GM12892 (cell line): ENCODE measurements around the gene JAKMIP1.
"Not testable (repeated sequence)": the region's sequence is repeated elsewhere in the genome, so short reads cannot be mapped to it uniquely, and the experiment has no call there.

Experiments
- DNase-seq: peaks from one replicate; pipeline ENCODE4 v3.0.0; 2011; ENCODE audit not compliant: insufficient read length
- FAIRE-seq: peaks from 2 replicates; lab custom pipeline; 2011; peaks lifted over from hg19 to GRCh38; lab: Jason Lieb, UNC
- POLR2A ChIP-seq: IDR thresholded peaks from 2 replicates; pipeline ENCODE4 v1.6.1; 2011; ENCODE audit warnings: low read depth, low read length, control low read depth
- POLR2AphosphoS5 ChIP-seq: IDR thresholded peaks from 2 replicates; pipeline ENCODE4 v1.6.1; 2011; ENCODE audit warnings: low read depth, low read length, control low read depth
- TAF1 ChIP-seq: IDR thresholded peaks from 2 replicates; pipeline ENCODE4 v1.6.1; 2011; ENCODE audit warnings: low read depth, mild to moderate bottlenecking, control low read depth, low read length, borderline replicate concordance

The JAKMIP1 gene

GRCh38 chr4:6148506-6149205 lies 51.7 kb downstream of the JAKMIP1 start:
- TF ChIP-seq TAF1, result no peak
- no peak for TF ChIP-seq POLR2AphosphoS5
- no peak for TF ChIP-seq POLR2A
- FAIRE-seq, result no peak
- DNase-seq, result no peak

GRCh38 chr4:6147441-6147840 lies 52.9 kb downstream of the JAKMIP1 start:
- FAIRE-seq, result no peak
- no peak for DNase-seq
- TF ChIP-seq POLR2A (no peak), POLR2AphosphoS5 (no peak), TAF1 (no peak)

GRCh38 chr4:6143603-6144181 lies 56.7 kb downstream of the JAKMIP1 start:
- no peak for FAIRE-seq

GRCh38 chr4:6142935-6143602 lies 57.3 kb downstream of the JAKMIP1 start:
- FAIRE-seq, result no peak
- TF ChIP-seq TAF1, result no peak
- TF ChIP-seq POLR2AphosphoS5, result no peak
- TF ChIP-seq POLR2A, result no peak
- no peak for DNase-seq

More at GRCh38 chr4:6143603-6144181, 56.7 kb downstream of the JAKMIP1 start:
- DNase-seq, result no peak
- TF ChIP-seq POLR2A, result no peak
- TF ChIP-seq TAF1, result no peak
- no peak for TF ChIP-seq POLR2AphosphoS5

- no peak for FAIRE-seq
- DNase-seq, result no peak
These were observed 57.8 kb downstream of the JAKMIP1 start for GRCh38 chr4:6142511-6142910.

GRCh38 chr4:6141554-6141953 lies 58.8 kb downstream of the JAKMIP1 start:
- DNase-seq, result no peak
- FAIRE-seq, result no peak
- TF ChIP-seq POLR2AphosphoS5, result no peak
- no peak for TF ChIP-seq TAF1
- TF ChIP-seq POLR2A, result no peak

More at GRCh38 chr4:6142511-6142910, 57.8 kb downstream of the JAKMIP1 start:
- no peak for TF ChIP-seq POLR2AphosphoS5
- TF ChIP-seq POLR2A, result no peak
- TF ChIP-seq TAF1, result no peak

GRCh38 chr4:6141021-6141420 lies 59.3 kb downstream of the JAKMIP1 start:
- not testable (repeated sequence) for DNase-seq, FAIRE-seq

- TF ChIP-seq POLR2AphosphoS5 (no peak), TAF1 (no peak), POLR2A (no peak)
- FAIRE-seq, result no peak
- DNase-seq, result no peak
These were observed 62.6 kb downstream of the JAKMIP1 start for GRCh38 chr4:6137747-6138135.

- TF ChIP-seq POLR2AphosphoS5 (no peak), POLR2A (no peak), TAF1 (no peak)
- no peak for FAIRE-seq
- no peak for DNase-seq
These were observed 63.2 kb downstream of the JAKMIP1 start for GRCh38 chr4:6137027-6137746.

- FAIRE-seq (peak; percentile 87), DNase-seq (peak; percentile 58)
- TF ChIP-seq POLR2AphosphoS5, result no peak
- no peak for TF ChIP-seq POLR2A
- TF ChIP-seq TAF1, result no peak
These were observed 65.6 kb downstream of the JAKMIP1 start for GRCh38 chr4:6134612-6135220.

- TF ChIP-seq TAF1, result no peak
- TF ChIP-seq POLR2AphosphoS5, result no peak
- no peak for TF ChIP-seq POLR2A
- DNase-seq (no peak), FAIRE-seq (no peak)
These were observed 67.6 kb downstream of the JAKMIP1 start for GRCh38 chr4:6132716-6133115.
